Fibroblast of pulmonary artery (primary cell): ENCODE measurements around the gene IFT172.
A peak's percentile ranks its signal among the peaks of the same experiment; 100 is the strongest.

ENCODE experiments used
- DNase-seq: peaks from one replicate; pipeline ENCODE4 v3.0.0-alpha.2; 2010; ENCODE audit warnings: low read depth
- H3K4me3 ChIP-seq: replicated peaks from 2 replicates; pipeline ENCODE4 v1.5.1; 2011; ENCODE audit warnings: low read depth, mild to moderate bottlenecking, control low read depth, low read length, moderate library complexity
- TF ChIP-seq, protein P1 (sequence below): IDR thresholded peaks from 2 replicates; pipeline ENCODE4 v1.5.1; 2011; ENCODE audit warnings: mild to moderate bottlenecking, control low read depth, low read length, inconsistent platforms; ENCODE audit errors: missing control alignments

IFT172 gene

DNA sequence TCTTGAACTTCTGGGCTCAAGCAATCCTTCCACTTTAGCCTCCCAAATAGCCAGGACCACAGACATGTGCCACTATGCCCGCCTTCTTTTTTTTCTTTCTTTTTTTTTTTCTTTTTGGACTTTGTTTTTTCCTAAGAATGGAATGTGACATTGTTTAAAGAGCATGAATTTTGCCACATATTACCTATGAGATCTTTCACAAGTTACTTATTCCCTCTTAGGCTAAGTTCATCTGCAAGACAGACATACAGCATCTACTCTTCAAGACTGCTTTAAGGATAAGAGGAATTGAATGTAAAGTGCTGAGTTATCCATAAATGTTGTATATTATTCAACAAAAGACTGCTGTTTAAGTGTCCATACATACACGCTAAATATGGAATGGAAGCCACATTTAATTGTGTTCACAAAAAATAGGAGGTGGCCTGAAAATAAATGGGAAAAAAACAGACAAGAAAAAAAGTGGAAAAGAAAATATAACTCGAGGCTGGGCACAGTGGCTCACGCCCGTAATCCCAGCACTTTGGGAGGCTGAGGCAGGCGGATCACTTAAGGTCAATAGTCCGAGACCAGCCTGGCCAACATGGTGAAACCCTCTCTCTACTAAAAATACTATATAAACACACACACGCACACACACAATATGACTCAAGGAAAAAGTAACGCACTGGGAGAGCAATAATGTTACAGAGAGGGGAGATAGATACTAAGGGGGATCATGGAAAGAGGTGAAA is 77.0 kb downstream of the IFT172 start:
- TF ChIP-seq, protein P1, sequence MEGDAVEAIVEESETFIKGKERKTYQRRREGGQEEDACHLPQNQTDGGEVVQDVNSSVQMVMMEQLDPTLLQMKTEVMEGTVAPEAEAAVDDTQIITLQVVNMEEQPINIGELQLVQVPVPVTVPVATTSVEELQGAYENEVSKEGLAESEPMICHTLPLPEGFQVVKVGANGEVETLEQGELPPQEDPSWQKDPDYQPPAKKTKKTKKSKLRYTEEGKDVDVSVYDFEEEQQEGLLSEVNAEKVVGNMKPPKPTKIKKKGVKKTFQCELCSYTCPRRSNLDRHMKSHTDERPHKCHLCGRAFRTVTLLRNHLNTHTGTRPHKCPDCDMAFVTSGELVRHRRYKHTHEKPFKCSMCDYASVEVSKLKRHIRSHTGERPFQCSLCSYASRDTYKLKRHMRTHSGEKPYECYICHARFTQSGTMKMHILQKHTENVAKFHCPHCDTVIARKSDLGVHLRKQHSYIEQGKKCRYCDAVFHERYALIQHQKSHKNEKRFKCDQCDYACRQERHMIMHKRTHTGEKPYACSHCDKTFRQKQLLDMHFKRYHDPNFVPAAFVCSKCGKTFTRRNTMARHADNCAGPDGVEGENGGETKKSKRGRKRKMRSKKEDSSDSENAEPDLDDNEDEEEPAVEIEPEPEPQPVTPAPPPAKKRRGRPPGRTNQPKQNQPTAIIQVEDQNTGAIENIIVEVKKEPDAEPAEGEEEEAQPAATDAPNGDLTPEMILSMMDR, result no peak
- DNase-seq, result no peak
- H3K4me3 ChIP-seq, result no peak overlapping the region

DNA sequence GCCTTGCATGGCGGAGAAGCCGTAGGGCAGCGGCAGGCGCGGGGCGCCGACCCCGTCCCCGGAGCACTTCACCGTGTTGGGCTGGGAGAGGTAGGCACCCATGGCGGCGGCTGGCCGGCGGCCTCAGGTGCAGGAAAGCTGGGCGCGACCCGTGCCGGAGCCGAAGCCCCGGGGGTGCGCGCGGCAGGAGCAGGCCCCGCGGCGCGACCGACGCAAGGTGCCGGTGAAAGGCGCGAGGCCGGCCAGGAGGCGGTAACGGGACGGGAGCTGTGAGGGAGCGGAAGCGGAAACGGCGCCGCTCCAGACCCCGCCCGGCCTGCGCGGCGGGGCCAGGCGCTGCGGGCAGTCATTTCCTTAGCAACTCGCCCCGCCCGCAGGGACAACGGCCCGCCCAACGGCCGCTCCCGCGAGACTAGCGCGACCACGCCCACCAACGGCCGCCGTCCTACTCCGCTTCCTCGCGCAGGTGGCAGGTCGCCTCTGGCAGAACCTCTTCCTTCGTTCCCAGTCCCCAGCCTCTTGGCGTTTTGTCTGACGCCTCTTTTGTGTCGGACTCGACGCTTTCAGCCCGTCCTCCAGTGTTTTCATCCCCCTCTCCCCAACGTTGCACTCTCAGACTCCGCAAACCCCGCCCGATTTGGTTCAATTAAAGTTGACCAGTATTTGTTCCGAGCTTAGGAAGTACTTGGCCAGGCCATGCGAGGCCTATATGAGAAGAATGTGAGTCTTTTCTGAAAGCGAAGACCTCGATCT is 80.0 kb downstream of the IFT172 start, which contains the start of gene PPM1G:
Gene PPM1G, minus strand, starts transcription at position 271 of the 753 bp plus-strand sequence. Its CDS starts 169 bp downstream, at position 102.
- DNase-seq, result peak; percentile 92
- TF ChIP-seq, protein P1, result no peak

DNA sequence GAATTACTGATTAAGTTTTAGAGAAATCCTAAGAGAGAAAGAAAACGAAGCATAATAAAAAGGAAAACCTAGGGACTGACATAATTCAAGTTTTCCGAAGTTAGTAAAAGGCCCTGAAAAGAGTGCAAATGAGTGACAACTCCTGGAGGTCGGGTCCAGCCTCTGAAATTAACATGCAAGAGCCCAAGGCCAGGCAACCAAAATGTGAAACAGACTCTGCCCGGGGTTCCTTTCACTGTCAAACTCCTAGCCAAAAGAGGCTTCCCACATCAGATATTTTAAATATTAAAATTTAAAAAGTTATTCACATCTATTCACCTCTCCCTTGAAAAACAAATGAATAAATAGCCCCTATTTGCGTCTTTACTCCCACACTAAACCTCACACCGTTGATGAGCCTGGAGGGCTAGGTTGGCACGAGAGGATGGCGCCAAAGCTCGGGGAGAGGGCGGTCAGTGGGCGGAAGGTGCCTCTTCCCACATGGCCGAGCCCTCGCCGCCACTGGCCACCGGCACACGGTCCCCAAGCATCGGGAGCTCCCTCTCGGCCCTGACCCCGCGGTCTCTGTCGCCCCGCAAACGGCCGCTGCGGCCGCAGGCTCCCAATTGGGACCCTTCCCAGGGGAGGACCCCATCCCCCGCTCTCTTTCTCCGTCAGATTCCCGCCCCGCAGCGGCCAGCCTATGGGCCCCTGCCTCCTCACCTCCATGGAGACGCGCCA is 80.8 kb downstream of the IFT172 start:
- no peak for DNase-seq
- TF ChIP-seq, protein P1, result no peak
- peak overlapping the region; percentile 92 for H3K4me3 ChIP-seq

More for the DNA sequence above, 80.0 kb downstream of the IFT172 start, which contains the start of gene PPM1G:
- peak within 1 kb of the TSS; percentile 92 for H3K4me3 ChIP-seq

DNA sequence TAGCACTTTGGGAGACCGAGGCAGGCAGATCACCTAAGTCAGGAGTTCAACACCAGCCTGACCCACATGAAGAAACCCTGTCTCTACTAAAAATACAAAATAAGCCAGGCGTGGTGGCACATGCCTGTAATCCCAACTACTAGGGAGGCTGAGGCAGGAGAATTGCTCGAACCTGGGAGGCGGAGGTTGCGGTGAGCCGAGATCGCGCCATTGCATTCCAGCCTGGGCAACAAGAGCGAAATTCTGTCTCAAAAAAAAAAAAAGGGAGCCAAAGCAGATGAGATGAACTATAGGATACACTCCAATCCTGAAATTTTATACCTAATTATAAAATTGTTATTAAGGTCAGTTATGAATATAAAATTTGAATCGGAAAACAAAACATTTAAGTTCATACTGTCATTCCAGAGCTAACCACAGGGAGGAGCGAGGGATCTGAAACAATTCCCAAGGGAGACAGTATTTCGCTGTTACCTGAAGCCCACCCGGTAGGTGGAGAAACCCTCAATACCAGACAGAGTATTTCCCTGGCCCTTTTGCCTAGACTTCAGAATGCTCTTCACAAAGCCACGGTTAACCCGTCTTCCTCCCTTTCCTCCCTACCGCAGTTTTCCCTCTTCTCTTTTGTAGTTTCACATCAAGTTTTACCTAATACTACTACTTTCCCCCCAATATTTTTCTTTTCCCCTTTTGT is 81.6 kb downstream of the IFT172 start:
- DNase-seq, result peak; percentile 74
- TF ChIP-seq, protein P1, result peak; percentile 68
- H3K4me3 ChIP-seq, result peak overlapping the region; percentile 92

DNA sequence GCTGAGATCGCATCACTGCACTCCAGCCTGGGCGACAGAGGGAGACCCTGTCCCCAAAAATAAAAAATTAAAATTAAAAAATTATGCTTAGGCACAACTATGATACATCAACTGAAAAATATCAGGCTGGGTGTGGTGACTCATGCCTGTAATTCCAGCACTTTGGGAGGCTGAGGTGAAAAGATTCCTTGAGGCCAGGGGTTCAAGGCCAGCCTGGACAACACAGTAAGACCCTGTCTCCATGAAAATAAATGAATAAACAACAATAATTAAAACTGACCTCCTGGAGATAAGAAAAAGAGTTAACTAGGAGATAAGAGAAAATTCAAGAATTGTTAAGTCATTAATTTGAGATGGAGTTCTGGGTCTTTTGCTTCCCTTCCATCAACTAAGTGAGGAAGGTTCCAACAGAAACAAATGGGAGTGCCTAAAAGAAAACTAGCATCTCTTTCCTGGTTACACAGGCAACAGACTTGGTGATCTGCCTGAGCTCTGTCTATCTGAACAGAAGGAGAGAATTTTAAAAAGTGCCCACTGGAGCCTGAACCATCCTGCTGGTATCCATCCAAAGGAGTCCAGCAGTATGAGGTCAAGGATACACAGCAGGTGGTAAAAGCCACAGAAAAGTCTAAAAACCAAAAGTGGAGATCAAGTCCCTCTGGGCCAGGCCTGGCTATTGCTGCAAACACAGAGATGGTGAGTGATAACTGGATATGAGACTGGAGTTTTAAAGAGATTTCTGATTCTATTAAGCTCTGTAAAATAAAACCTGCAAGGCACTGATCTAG is 89.0 kb downstream of the IFT172 start:
- TF ChIP-seq, protein P1, result no peak
- H3K4me3 ChIP-seq, result no peak overlapping the region
- no peak for DNase-seq

DNA sequence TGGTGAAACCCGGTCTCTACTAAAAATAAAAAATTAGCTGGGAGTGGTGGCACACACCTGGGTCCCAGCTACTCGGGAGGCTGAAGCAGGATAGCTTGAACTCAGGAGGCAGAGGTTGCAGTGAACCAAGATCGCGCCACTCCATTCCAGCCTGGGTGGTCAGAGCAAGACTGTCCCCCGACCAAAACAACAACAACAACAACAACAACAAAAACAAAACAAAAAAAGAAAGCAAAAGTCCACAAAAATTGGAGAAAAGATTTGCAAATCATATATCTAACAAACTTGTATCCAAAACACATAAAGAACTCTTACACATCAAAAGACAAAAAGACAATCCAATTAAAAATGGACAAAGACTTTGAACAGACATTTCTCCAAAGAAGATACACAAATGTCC is 90.6 kb downstream of the IFT172 start:
- DNase-seq, result no peak
- TF ChIP-seq, protein P1, result no peak
- no peak overlapping the region for H3K4me3 ChIP-seq
